GM12878 (cell line): ENCODE measurements around the gene CAMK4. TPM values are rescaled to one million over a fixed set of nuclear protein-coding genes. Genes with fewer than 3 reads are reported as not detected.

Experiments
- ATAC-seq: fragments of 200-7000 bp; cut with Tn5 transposase; 3 replicates; pipeline ENCODE4 v1.9.1; 2020; ENCODE audit warnings: mild to moderate bottlenecking, moderate library complexity
- BruUV-seq: library from RNA; stranded (reverse); fragments of 400-500 nt; replicated peaks from 2 replicates; lab custom pipeline; 2021; lab: Mats Ljungman, UMichigan
- CTCF ChIA-PET: fragments of 300-600 bp; sonication (Branson Sonifier 250); formaldehyde crosslinking; extraction: SDS; loops from one replicate; lab custom pipeline; 2021; ENCODE audit warnings: inconsistent platforms; lab: Yijun Ruan, JAX
- POLR2A ChIA-PET: fragments of 350-600 bp; formaldehyde crosslinking; extraction: SDS; loops from one replicate; lab custom pipeline; 2021; ENCODE audit warnings: inconsistent platforms; lab: Charles Lee
- RAD21 ChIA-PET: fragments of 300-600 bp; sonication (Branson Sonifier 250); formaldehyde crosslinking; loops from one replicate; lab custom pipeline; 2023; ENCODE audit warnings: antibody characterized with exemption; ENCODE audit not compliant: unreplicated experiment; lab: Charles Lee
- SMC1A ChIA-PET: fragments of 300-600 bp; sonication (Branson Sonifier 250); formaldehyde crosslinking; loops from one replicate; lab custom pipeline; 2023; ENCODE audit not compliant: unreplicated experiment, uncharacterized antibody; lab: Charles Lee
- DNase-seq: peaks from one replicate; pipeline ENCODE4 v3.0.0-alpha.2; 2011; ENCODE audit warnings: low read depth, low spot score
- FAIRE-seq: peaks from 3 replicates; lab custom pipeline; 2011; peaks lifted over from hg19 to GRCh38; lab: Jason Lieb, UNC
- H2AFZ ChIP-seq: 2 replicates; pipeline ENCODE4 v1.6.0; 2011; ENCODE audit warnings: low read depth, low read length, control low read depth; ENCODE audit not compliant: control insufficient read depth
- H3K27ac ChIP-seq: 2 replicates; pipeline ENCODE4 v1.5.1; 2011; ENCODE audit warnings: control low read depth; ENCODE audit not compliant: control insufficient read depth, insufficient read depth
- H3K27me3 ChIP-seq, 2 experiments: replicated peaks in 1 of 2; 2 replicates each; pipeline versions ENCODE4 v1.6.0 to v1.6.1; 2011; ENCODE audit warnings: low read length in 1 of 2; ENCODE audit not compliant: control insufficient read depth in 2 of 2, insufficient read depth in 2 of 2
- H3K36me3 ChIP-seq, 2 experiments: 2 replicates each; pipeline ENCODE4 v1.5.1; 2011; ENCODE audit warnings: low read length in 1 of 2; ENCODE audit not compliant: control insufficient read depth in 2 of 2, insufficient read depth in 2 of 2
- H3K4me1 ChIP-seq: 2 replicates; pipeline ENCODE4 v1.6.1; 2011; ENCODE audit warnings: mild to moderate bottlenecking, low read length, moderate library complexity, mixed read lengths; ENCODE audit not compliant: control insufficient read depth, insufficient read depth
- H3K4me2 ChIP-seq: 2 replicates; pipeline ENCODE4 v1.6.0; 2011; ENCODE audit warnings: control low read depth; ENCODE audit not compliant: control insufficient read depth, insufficient read depth
- H3K4me3 ChIP-seq: fragments of 200-600 bp; sonication (generic); 2 replicates; pipeline ENCODE4 v1.5.1; 2016
- H3K79me2 ChIP-seq: 2 replicates; pipeline ENCODE4 v1.6.0; 2011; ENCODE audit warnings: low read length; ENCODE audit not compliant: control insufficient read depth, insufficient read depth
- H3K9ac ChIP-seq: 2 replicates; pipeline ENCODE4 v1.8.0; 2011; ENCODE audit warnings: low read length, control low read depth, mixed read lengths; ENCODE audit not compliant: control insufficient read depth, insufficient read depth
- H3K9me3 ChIP-seq: replicated peaks from 3 replicates; pipeline ENCODE4 v1.5.1; 2011; ENCODE audit warnings: mild to moderate bottlenecking, low read length; ENCODE audit not compliant: control insufficient read depth, insufficient read depth
- H4K20me1 ChIP-seq: 2 replicates; pipeline ENCODE4 v1.6.0; 2011; ENCODE audit not compliant: control insufficient read depth, insufficient read depth
- BCL11A ChIP-seq: IDR thresholded peaks from 2 replicates; pipeline ENCODE4 v1.6.1; 2011; ENCODE audit warnings: low read depth, low read length
- BRCA1 ChIP-seq: IDR thresholded peaks from 2 replicates; pipeline ENCODE4 v1.6.1; 2011; ENCODE audit warnings: low read depth, low read length, improper control_type of control experiment
- CHD1 ChIP-seq: IDR thresholded peaks from 2 replicates; pipeline ENCODE4 v1.6.1; 2012; ENCODE audit warnings: low read depth, low read length, improper control_type of control experiment
- CUX1 ChIP-seq: IDR thresholded peaks from 2 replicates; pipeline ENCODE4 v1.6.1; 2012; ENCODE audit warnings: improper control_type of control experiment, low read depth, low read length; ENCODE audit not compliant: insufficient replicate concordance
- MYC ChIP-seq: IDR thresholded peaks from 2 replicates; pipeline ENCODE4 v1.6.1; 2011; ENCODE audit warnings: mild to moderate bottlenecking, low read length, moderate library complexity, inconsistent platforms; ENCODE audit not compliant: insufficient read depth, insufficient replicate concordance, insufficient read length, severe bottlenecking
- NFYA ChIP-seq: IDR thresholded peaks from 2 replicates; pipeline ENCODE4 v1.6.1; 2011; ENCODE audit warnings: low read depth, mild to moderate bottlenecking, low read length, improper control_type of control experiment, borderline replicate concordance
- PML ChIP-seq: IDR thresholded peaks from 2 replicates; pipeline ENCODE4 v1.6.1; 2012; ENCODE audit warnings: low read length, inconsistent platforms
- SP1 ChIP-seq: IDR thresholded peaks from one replicate; pipeline ENCODE4 v1.6.1; 2011; ENCODE audit warnings: low read depth, low read length
- SRF ChIP-seq, 2 experiments: IDR thresholded peaks; 2 replicates each; pipeline ENCODE4 v1.6.1; 2011; ENCODE audit warnings: low read depth in 2 of 2, low read length in 2 of 2, mild to moderate bottlenecking in 1 of 2, moderate library complexity in 1 of 2
- STAT3 ChIP-seq: IDR thresholded peaks from 2 replicates; pipeline ENCODE4 v1.6.1; 2011; ENCODE audit warnings: low read depth, low read length, improper control_type of control experiment
- TAF1 ChIP-seq: IDR thresholded peaks from 2 replicates; pipeline ENCODE4 v1.6.1; 2011; ENCODE audit warnings: mild to moderate bottlenecking, low read depth, low read length, borderline replicate concordance
- TARDBP ChIP-seq: IDR thresholded peaks from 2 replicates; pipeline ENCODE4 v1.6.1; 2016; ENCODE audit warnings: borderline replicate concordance
- WRNIP1 ChIP-seq: IDR thresholded peaks from 2 replicates; pipeline ENCODE4 v1.6.1; 2011; ENCODE audit warnings: low read depth, low read length, improper control_type of control experiment, borderline replicate concordance
- ZNF384 ChIP-seq: IDR thresholded peaks from 2 replicates; pipeline ENCODE4 v1.6.1; 2012; ENCODE audit warnings: low read depth, mild to moderate bottlenecking, low read length, improper control_type of control experiment, borderline replicate concordance
- WGBS: methylation state at CpG from one replicate; pipeline ENCODE4 v1.1.6; 2016; ENCODE audit warnings: low lambda C conversion rate; ENCODE audit not compliant: insufficient replicate concordance, insufficient coverage; ENCODE audit errors: missing lambda C conversion rate; 5-methylcytosine and 5-hydroxymethylcytosine counted together
- in situ Hi-C: fragments of 300-500 bp; cut with MboI; formaldehyde crosslinking; loops from 9 replicates; pipeline ENCODE4 v1.14.3; 2018; ENCODE audit warnings: mixed read lengths
- intact Hi-C: fragments of 100-400 bp; cut with micrococcal nuclease; formaldehyde crosslinking; loops from one replicate; pipeline ENCODE4 v1.14.2; 2022; ENCODE audit not compliant: unreplicated experiment
- polyA plus RNA-seq, 11 experiments: library from polyadenylated mRNA; depleted of rRNA in 4 of 11; unstranded in 6 of 11; stranded (reverse) in 5 of 11; fragments of >200 nt; fragmentation: Nextera tagmentation in 4 of 11; fragmentation: Illumina TruSeq in 1 of 11; extraction: Ambion mirVana in 4 of 11; extraction: Trizol in 1 of 11; gene quantifications; 1 replicate in 1 of 11; 2 replicates in 10 of 11; pipeline versions ENCODE4 v1.2.1 to v1.2.3, GENCODE V29; 2011 to 2016; ENCODE audit warnings: inconsistent platforms in 2 of 11, missing spikeins in 2 of 11, low read depth in 1 of 11
- total RNA-seq, 4 experiments: library from RNA; depleted of rRNA in 3 of 4; stranded (reverse); fragments of >200 nt in 3 of 4; fragmentation: Illumina TruSeq in 1 of 4; extraction: Trizol in 1 of 4; gene quantifications; 2 replicates each; pipeline versions ENCODE4 v1.2.1 to v1.2.3, GENCODE V29; 2013 to 2021

CAMK4 gene
- total and polyA plus RNA-seq, 10 of the 15 experiments (the other 5 are each of a cell fraction or from before 2014, with no cell fraction given) = 13.3 to 51.9 (median 35.3) TPM

GRCh38 chr5:111537141-111538024, 313.2 kb downstream of the CAMK4 start:
- FAIRE-seq (no peak), ATAC-seq (no peak), DNase-seq (no peak)
- Histone ChIP-seq H3K4me2 (no peak overlapping the region), H2AFZ (no peak overlapping the region), H3K36me3 (no peaks in the 10 kb centered on the region), H3K27me3 (no peaks in the 10 kb centered on the region), H3K4me3 (no peak overlapping the region), H3K79me2 (no peaks in the 10 kb centered on the region), H3K4me1 (no peaks in the 10 kb centered on the region), H4K20me1 (no peaks in the 10 kb centered on the region), H3K9me3 (no peaks in the 10 kb centered on the region; the same call in 2 of the 3 replicates), H3K27ac (no peak overlapping the region), H3K9ac (no peak overlapping the region)
- intact Hi-C loops (no loop called here), in situ Hi-C loops (no loop called here)
- SMC1A ChIA-PET = interaction anchor here (0.9 to 1.8 kb wide), 2 partner anchors 303 to 609 kb away, joined by 3 to 4 read pairs; no protein-coding TSS in a partner anchor
- POLR2A ChIA-PET = no interaction called here
- no TSS peak for BruUV-seq
- TF ChIP-seq BCL11A (no peak), TAF1 (no peak), CUX1 (no peak), MYC (no peak), TARDBP (no peak), STAT3 (no peak), PML (no peak), CHD1 (no peak), SRF (IDR thresholded peaks at IDR 0.05; ENCODE audit: low read depth in 2 of 2, low read length in 2 of 2) (no peak), SP1 (no peak), NFYA (no peak), BRCA1 (no peak), WRNIP1 (no peak), ZNF384 (no peak)
- CTCF ChIA-PET = interaction anchor here (1.0 to 7.8 kb wide), 4 partner anchors 9 to 624 kb away, joined by 3 to 63 read pairs (median 6); no protein-coding TSS in a partner anchor
- RAD21 ChIA-PET = interaction anchor here (0.6 to 1.2 kb wide), 3 partner anchors 15 to 788 kb away, joined by 3 read pairs; no protein-coding TSS in a partner anchor
- 5% methylated on average over 1 of the region's 1 CpG for WGBS
